ENCODE results near the gene BST1.
A peak's percentile ranks its signal among the peaks of the same experiment; 100 is the strongest.

Gene BST1

GRCh38 chr4:15766821-15767220 is 64.0 kb downstream of the BST1 start:
- no peak overlapping the region for H3K4me3 ChIP-seq (ENCODE audit: low read length)

GRCh38 chr4:15769202-15769601 is 66.3 kb downstream of the BST1 start:
- H3K4me3 ChIP-seq (ENCODE audit: low read length) = no peak overlapping the region
- TF ChIP-seq CTCF (conservative IDR thresholded peaks at IDR 0.05; ENCODE audit: low read depth, low read length) = no peak

More at GRCh38 chr4:15766821-15767220, 64.0 kb downstream of the BST1 start:
- no peak for DNase-seq (ENCODE audit: low read depth)
- TF ChIP-seq CTCF (conservative IDR thresholded peaks at IDR 0.05; ENCODE audit: low read depth, low read length) = no peak

GRCh38 chr4:15771216-15772058 is 68.6 kb downstream of the BST1 start:
- no peak for TF ChIP-seq CTCF (conservative IDR thresholded peaks at IDR 0.05; ENCODE audit: low read depth, low read length)
- DNase-seq (ENCODE audit: low read depth) = no peak
- no peak overlapping the region for H3K4me3 ChIP-seq (ENCODE audit: low read length)

More at GRCh38 chr4:15769202-15769601, 66.3 kb downstream of the BST1 start:
- no peak for DNase-seq (ENCODE audit: low read depth)

- no peak for TF ChIP-seq CTCF (conservative IDR thresholded peaks at IDR 0.05; ENCODE audit: low read depth, low read length)
- no peak overlapping the region for H3K4me3 ChIP-seq (ENCODE audit: low read length)
- no peak for DNase-seq (ENCODE audit: low read depth)
These were observed 71.2 kb downstream of the BST1 start for GRCh38 chr4:15774020-15774420.

- TF ChIP-seq CTCF (conservative IDR thresholded peaks at IDR 0.05; ENCODE audit: low read depth, low read length) = no peak
- no peak for DNase-seq (ENCODE audit: low read depth)
- H3K4me3 ChIP-seq (ENCODE audit: low read length) = no peak overlapping the region
These were observed 74.2 kb downstream of the BST1 start for GRCh38 chr4:15776871-15777648.

- no peak for DNase-seq (ENCODE audit: low read depth)
- H3K4me3 ChIP-seq (ENCODE audit: low read length) = peak overlapping the region; percentile 61
- no peak for TF ChIP-seq CTCF (conservative IDR thresholded peaks at IDR 0.05; ENCODE audit: low read depth, low read length)
These were observed 74.9 kb downstream of the BST1 start for GRCh38 chr4:15777697-15778288.
